Measurements from ENCODE around the gene TSPYL1.

- no peak for TF ChIP-seq MAX (CRISPR knock-in tag; IDR thresholded peaks at IDR 0.05)
- no peak for TF ChIP-seq ATF6 (CRISPR knock-in tag; IDR thresholded peaks at IDR 0.05)
- TF ChIP-seq CTCF (IDR thresholded peaks at IDR 0.05) = no peak
- TF ChIP-seq NR1H2 (CRISPR knock-in tag; IDR thresholded peaks at IDR 0.05) = no peak
- TF ChIP-seq ZNF416 (CRISPR knock-in tag; IDR thresholded peaks at IDR 0.05) = no peak
Measured at GRCh38 chr6:116253188-116253504, 26.6 kb downstream of the TSPYL1 start.
